ENCODE measurements around the gene CCT5.
"Not testable (repeated sequence)": the region's sequence is repeated elsewhere in the genome, so short reads cannot be mapped to it uniquely, and the experiment has no call there.

CCT5 gene

GRCh38 chr5:10244342-10244944, 5.6 kb upstream of the CCT5 start:
- no peak for DNase-seq (ENCODE audit: low read depth in 4 of 4, low spot score in 1 of 4)

- no peak for DNase-seq (ENCODE audit: low read depth in 4 of 4, low spot score in 1 of 4)
Observed at GRCh38 chr5:10246761-10247160, 3.3 kb upstream of the CCT5 start.

GRCh38 chr5:10247217-10247616, 2.9 kb upstream of the CCT5 start:
- not testable (repeated sequence) for DNase-seq (ENCODE audit: low read depth in 4 of 4, low spot score in 1 of 4)

- no peak for DNase-seq (ENCODE audit: low read depth in 4 of 4, low spot score in 1 of 4)
Observed at GRCh38 chr5:10248378-10249260, 1.5 kb upstream of the CCT5 start.

- no peak for DNase-seq (ENCODE audit: low read depth in 4 of 4, low spot score in 1 of 4)
Observed at GRCh38 chr5:10250806-10251276, 761 bp downstream of the CCT5 start.

GRCh38 chr5:10251405-10251804, 1.3 kb downstream of the CCT5 start:
- DNase-seq (ENCODE audit: low read depth in 4 of 4, low spot score in 1 of 4) = no peak

GRCh38 chr5:10253390-10253789, 3.3 kb downstream of the CCT5 start:
- no peak for DNase-seq (ENCODE audit: low read depth in 4 of 4, low spot score in 1 of 4)

- DNase-seq (ENCODE audit: low read depth in 4 of 4, low spot score in 1 of 4) = no peak
Observed at GRCh38 chr5:10254686-10255085, 4.6 kb downstream of the CCT5 start.

GRCh38 chr5:10257870-10258269, 7.8 kb downstream of the CCT5 start:
- DNase-seq (ENCODE audit: low read depth in 4 of 4, low spot score in 1 of 4) = no peak

- DNase-seq (ENCODE audit: low read depth in 4 of 4, low spot score in 1 of 4) = no peak
Observed at GRCh38 chr5:10259899-10260298, 9.8 kb downstream of the CCT5 start.

- no peak for DNase-seq (ENCODE audit: low read depth in 4 of 4, low spot score in 1 of 4)
Observed at GRCh38 chr5:10261065-10261464, 11.0 kb downstream of the CCT5 start.

- DNase-seq (ENCODE audit: low read depth in 4 of 4, low spot score in 1 of 4) = no peak
Observed at GRCh38 chr5:10262121-10262774, 12.2 kb downstream of the CCT5 start.

GRCh38 chr5:10262995-10263394, 12.9 kb downstream of the CCT5 start:
- DNase-seq (ENCODE audit: low read depth in 4 of 4, low spot score in 1 of 4) = no peak

- DNase-seq (ENCODE audit: low read depth in 4 of 4, low spot score in 1 of 4) = no peak
Observed at GRCh38 chr5:10264604-10265003, 14.5 kb downstream of the CCT5 start.

- DNase-seq (ENCODE audit: low read depth in 4 of 4, low spot score in 1 of 4) = no peak
Observed at GRCh38 chr5:10265245-10266109, 15.4 kb downstream of the CCT5 start.

GRCh38 chr5:10266137-10266536, 16.1 kb downstream of the CCT5 start:
- no peak for DNase-seq (ENCODE audit: low read depth in 4 of 4, low spot score in 1 of 4)

- DNase-seq (ENCODE audit: low read depth in 4 of 4, low spot score in 1 of 4) = no peak
Observed at GRCh38 chr5:10266839-10267238, 16.8 kb downstream of the CCT5 start.

- DNase-seq (ENCODE audit: low read depth in 4 of 4, low spot score in 1 of 4) = no peak
Observed at GRCh38 chr5:10268100-10268499, 18.0 kb downstream of the CCT5 start.

- no peak for DNase-seq (ENCODE audit: low read depth in 4 of 4, low spot score in 1 of 4)
Observed at GRCh38 chr5:10272053-10272874, 22.2 kb downstream of the CCT5 start.

GRCh38 chr5:10272875-10273209, 22.8 kb downstream of the CCT5 start:
- not testable (repeated sequence) for DNase-seq (ENCODE audit: low read depth in 4 of 4, low spot score in 1 of 4)

All from stimulated activated CD4-positive, alpha-beta T cell treated with anti-CD3 and anti-CD28 coated beads, Interleukin-1b, Interleukin-23, amount 100 ng/mL, for 24 hours (primary cell).